HK-2 (cell line): ENCODE data around the gene GABBR2.

Source experiments
- DNase-seq: peaks from one replicate; pipeline ENCODE4 v3.0.0-alpha.2; 2018; ENCODE audit not compliant: unreplicated experiment

Gene GABBR2

GRCh38 chr9:98370300-98370975, 338.3 kb downstream of the GABBR2 start:
- DNase-seq, result no peak

GRCh38 chr9:98369896-98370295, 338.8 kb downstream of the GABBR2 start:
- no peak for DNase-seq

GRCh38 chr9:98369471-98369870, 339.3 kb downstream of the GABBR2 start:
- no peak for DNase-seq

- DNase-seq, result no peak
Measured at GRCh38 chr9:98369066-98369425, 339.7 kb downstream of the GABBR2 start.

GRCh38 chr9:98368366-98369065, 340.2 kb downstream of the GABBR2 start:
- no peak for DNase-seq

- no peak for DNase-seq
Measured at GRCh38 chr9:98367923-98368322, 340.8 kb downstream of the GABBR2 start.

GRCh38 chr9:98367371-98367900, 341.3 kb downstream of the GABBR2 start:
- DNase-seq, result no peak

GRCh38 chr9:98365781-98366180, 343.0 kb downstream of the GABBR2 start:
- no peak for DNase-seq

- DNase-seq, result no peak
Measured at GRCh38 chr9:98365227-98365669, 343.5 kb downstream of the GABBR2 start.

GRCh38 chr9:98364086-98364485, 344.6 kb downstream of the GABBR2 start:
- DNase-seq, result no peak

- no peak for DNase-seq
Measured at GRCh38 chr9:98363644-98364043, 345.1 kb downstream of the GABBR2 start.

- no peak for DNase-seq
Measured at GRCh38 chr9:98362624-98363252, 346.0 kb downstream of the GABBR2 start.

- DNase-seq, result no peak
Measured at GRCh38 chr9:98361645-98362044, 347.1 kb downstream of the GABBR2 start.

- DNase-seq, result no peak
Measured at GRCh38 chr9:98360176-98360708, 348.5 kb downstream of the GABBR2 start.

GRCh38 chr9:98359569-98359968, 349.2 kb downstream of the GABBR2 start:
- no peak for DNase-seq

- no peak for DNase-seq
Measured at GRCh38 chr9:98357921-98358535, 350.7 kb downstream of the GABBR2 start.

GRCh38 chr9:98356953-98357690, 351.6 kb downstream of the GABBR2 start:
- DNase-seq, result no peak

- no peak for DNase-seq
Measured at GRCh38 chr9:98356326-98356725, 352.4 kb downstream of the GABBR2 start.

GRCh38 chr9:98351370-98351769, 357.4 kb downstream of the GABBR2 start:
- DNase-seq, result no peak

GRCh38 chr9:98347642-98348041, 361.1 kb downstream of the GABBR2 start:
- no peak for DNase-seq

- DNase-seq, result no peak
Measured at GRCh38 chr9:98345011-98345410, 363.7 kb downstream of the GABBR2 start.
